HepG2 (cell line): Measurements from ENCODE around the gene DPYD. TPM values are rescaled to one million over a fixed set of nuclear protein-coding genes. Genes with fewer than 3 reads are reported as not detected.

Experiments used
- ATAC-seq: fragments of 200-7000 bp; cut with Tn5 transposase; 3 replicates; pipeline ENCODE4 v1.9.1; 2020; ENCODE audit warnings: mild to moderate bottlenecking, moderate library complexity
- BruUV-seq: library from RNA; stranded (reverse); fragments of 400-500 nt; replicated peaks from 2 replicates; lab custom pipeline; 2021; lab: Mats Ljungman, UMichigan
- CTCF ChIA-PET: fragments of 300-600 bp; formaldehyde crosslinking; extraction: SDS; loops from one replicate; lab custom pipeline; 2021; ENCODE audit warnings: low total read pairs, inconsistent platforms, low intra/inter-chr PET ratio; lab: Yijun Ruan, JAX
- POLR2A ChIA-PET: fragments of 350-600 bp; sonication (Branson Sonifier 250); formaldehyde crosslinking; loops from one replicate; lab custom pipeline; 2020; ENCODE audit warnings: antibody characterized with exemption, inconsistent platforms; lab: Yijun Ruan, JAX
- DNase-seq: peaks from one replicate; pipeline ENCODE4 v3.0.0-alpha.2; 2015; ENCODE audit warnings: low spot score
- FAIRE-seq: peaks from 3 replicates; lab custom pipeline; 2011; peaks lifted over from hg19 to GRCh38; lab: Jason Lieb, UNC
- H2AFZ ChIP-seq: one replicate; pipeline ENCODE4 v1.6.1; 2011; ENCODE audit warnings: low read length, inconsistent platforms
- H3K27ac ChIP-seq: fragments of 300-600 bp; 3 replicates; pipeline ENCODE4 v1.8.0; 2011; ENCODE audit warnings: mixed run types, mild to moderate bottlenecking, mixed read lengths, low read length, inconsistent platforms; ENCODE audit not compliant: insufficient read depth; ENCODE audit errors: extremely low read length
- H3K27me3 ChIP-seq, 2 experiments: fragments of 200-600 bp in 1 of 2; 2 replicates in 1 of 2; 3 replicates in 1 of 2; pipeline versions ENCODE4 v1.6.0 to v1.8.0; 2011; ENCODE audit warnings: low read length in 2 of 2, mild to moderate bottlenecking in 2 of 2, moderate library complexity in 2 of 2, inconsistent platforms in 1 of 2; ENCODE audit not compliant: insufficient read depth in 2 of 2, control insufficient read depth in 1 of 2
- H3K36me3 ChIP-seq, 2 experiments: fragments of 200-600 bp in 1 of 2; replicated peaks in 1 of 2; 2 replicates in 1 of 2; 3 replicates in 1 of 2; pipeline versions ENCODE4 v1.5.1 to v1.8.0; 2011; ENCODE audit warnings: low read length in 2 of 2, inconsistent platforms in 1 of 2; ENCODE audit not compliant: insufficient read depth in 2 of 2, control insufficient read depth in 1 of 2
- H3K4me1 ChIP-seq: 2 replicates; pipeline ENCODE4 v1.5.1; 2012; ENCODE audit warnings: low read length, inconsistent platforms; ENCODE audit not compliant: insufficient read depth
- H3K4me2 ChIP-seq: 2 replicates; pipeline ENCODE4 v1.6.0; 2011; ENCODE audit warnings: low read depth, low read length, inconsistent platforms
- H3K4me3 ChIP-seq, 3 experiments: fragments of 200-600 bp in 1 of 3; sonication (generic), shearing (Covaris generic) in 1 of 3; replicated peaks in 1 of 3; 2 replicates each; pipeline ENCODE4 v1.5.1; 2011 to 2016; ENCODE audit warnings: low read length in 3 of 3, inconsistent platforms in 2 of 3, low read depth in 2 of 3, mild to moderate bottlenecking in 2 of 3, control low read depth in 1 of 3, mixed read lengths in 1 of 3; ENCODE audit not compliant: insufficient read depth in 1 of 3
- H3K79me2 ChIP-seq: one replicate; pipeline ENCODE4 v1.6.1; 2011; ENCODE audit warnings: low read length, inconsistent platforms; ENCODE audit not compliant: insufficient read depth
- H3K9ac ChIP-seq: 2 replicates; pipeline ENCODE4 v1.6.0; 2011; ENCODE audit warnings: mild to moderate bottlenecking, low read depth, low read length, inconsistent platforms; ENCODE audit not compliant: insufficient read depth
- H3K9me3 ChIP-seq: 2 replicates; pipeline ENCODE4 v1.5.1; 2012; ENCODE audit warnings: mild to moderate bottlenecking, low read length
- H4K20me1 ChIP-seq: 2 replicates; pipeline ENCODE4 v1.6.0; 2011; ENCODE audit warnings: inconsistent platforms, mild to moderate bottlenecking, low read length, moderate library complexity; ENCODE audit not compliant: insufficient read depth
- AKAP8 ChIP-seq: sonication (generic); formaldehyde crosslinking; IDR thresholded peaks from 2 replicates; pipeline ENCODE4 v1.5.1; 2020; ENCODE audit warnings: mild to moderate bottlenecking, missing genetic modification reagents
- ASH2L ChIP-seq: fragments of 300-600, 200-600 bp; sonication (generic); IDR thresholded peaks from 2 replicates; pipeline ENCODE4 v1.7.0; 2017; ENCODE audit warnings: low read depth, mild to moderate bottlenecking, moderate library complexity, mixed read lengths, low read length; ENCODE audit not compliant: insufficient read length
- CAMTA2 ChIP-seq: sonication (generic); formaldehyde crosslinking; IDR thresholded peaks from 2 replicates; pipeline ENCODE4 v1.4.0; 2020; ENCODE audit warnings: mild to moderate bottlenecking, missing genetic modification reagents, borderline replicate concordance
- ELK4 ChIP-seq: sonication (generic); formaldehyde crosslinking; IDR thresholded peaks from 2 replicates; pipeline ENCODE4 v1.9.0; 2021; ENCODE audit warnings: missing genetic modification reagents, borderline replicate concordance
- FOXP1 ChIP-seq, 2 experiments: fragments of 450-650 bp in 1 of 2; IDR thresholded peaks; 2 replicates each; pipeline ENCODE4 v1.6.1; 2017 to 2018; ENCODE audit warnings: antibody characterized with exemption in 1 of 2
- HMG20B ChIP-seq: conservative IDR thresholded peaks from 2 replicates; pipeline ENCODE4 v1.6.1; 2016; ENCODE audit warnings: missing genetic modification reagents, missing compliant biosample characterization
- HOXA5 ChIP-seq: sonication (generic); formaldehyde crosslinking; IDR thresholded peaks from 2 replicates; pipeline ENCODE4 v1.4.0; 2020; ENCODE audit warnings: missing genetic modification reagents
- PITX1 ChIP-seq: sonication (generic); formaldehyde crosslinking; IDR thresholded peaks from 2 replicates; pipeline ENCODE4 v1.5.1; 2020; ENCODE audit warnings: mild to moderate bottlenecking, missing genetic modification reagents
- RARA ChIP-seq: IDR thresholded peaks from 2 replicates; pipeline ENCODE4 v1.6.1; 2016; ENCODE audit warnings: missing genetic modification reagents, missing compliant biosample characterization
- ZBTB43 ChIP-seq: sonication (generic); formaldehyde crosslinking; conservative IDR thresholded peaks from 2 replicates; pipeline ENCODE4 v1.4.0; 2020; ENCODE audit warnings: missing genetic modification reagents
- ZIK1 ChIP-seq: sonication (generic); formaldehyde crosslinking; IDR thresholded peaks from 2 replicates; pipeline ENCODE4 v1.5.0; 2020; ENCODE audit warnings: mild to moderate bottlenecking, low read depth, missing genetic modification reagents, borderline replicate concordance
- ZNF337 ChIP-seq: sonication (generic); formaldehyde crosslinking; IDR thresholded peaks from 2 replicates; pipeline ENCODE4 v1.5.1; 2020; ENCODE audit warnings: missing genetic modification reagents, low read depth, mild to moderate bottlenecking, borderline replicate concordance
- ZNF383 ChIP-seq: sonication (generic); formaldehyde crosslinking; IDR thresholded peaks from 2 replicates; pipeline ENCODE4 v1.4.0; 2020; ENCODE audit warnings: missing genetic modification reagents, mild to moderate bottlenecking, borderline replicate concordance
- ZNF629 ChIP-seq: sonication (generic); formaldehyde crosslinking; conservative IDR thresholded peaks from 2 replicates; pipeline ENCODE4 v1.5.0; 2020; ENCODE audit warnings: missing genetic modification reagents
- WGBS: methylation state at CpG from one replicate; pipeline ENCODE4 v1.1.6; 2017; ENCODE audit warnings: low lambda C conversion rate; 5-methylcytosine and 5-hydroxymethylcytosine counted together
- in situ Hi-C: cut with HindIII; loops from 2 replicates; pipeline ENCODE4 v1.10.0; 2017; ENCODE audit warnings: low pct_unique_long_range_greater_than_20kb; ENCODE audit not compliant: extremely low pct_ligation_motif_present
- intact Hi-C: fragments of 100-400 bp; cut with micrococcal nuclease; formaldehyde crosslinking; loops from one replicate; pipeline ENCODE4 v1.10.0; 2022; ENCODE audit not compliant: unreplicated experiment
- polyA plus RNA-seq, 8 experiments: library from polyadenylated mRNA; depleted of rRNA in 3 of 8; stranded (reverse) in 7 of 8; unstranded in 1 of 8; fragments of >200 nt; fragmentation: Illumina TruSeq in 4 of 8; extraction: Trizol in 4 of 8; gene quantifications; 2 replicates each; pipeline versions ENCODE4 v1.2.1 to v1.2.3, GENCODE V29; 2011 to 2016; ENCODE audit warnings: low read depth in 4 of 8, missing spikeins in 1 of 8, mixed read lengths in 1 of 8; ENCODE audit not compliant: insufficient read depth in 1 of 8
- total RNA-seq, 5 experiments: library from RNA; depleted of rRNA; stranded (reverse); fragments of >200 nt; fragmentation: Illumina TruSeq; extraction: Trizol; gene quantifications; 2 replicates each; pipeline ENCODE4 v1.2.3, GENCODE V29; 2016; ENCODE audit warnings: low read depth in 1 of 5
- TF ChIP-seq, protein P1 (sequence below): sonication (generic); formaldehyde crosslinking; IDR thresholded peaks from 2 replicates; pipeline ENCODE4 v1.4.0; 2020; ENCODE audit warnings: missing genetic modification reagents, mild to moderate bottlenecking, borderline replicate concordance
- TF ChIP-seq, protein P2 (sequence below): sonication (generic); formaldehyde crosslinking; IDR thresholded peaks from 2 replicates; pipeline ENCODE4 v1.4.0; 2020; ENCODE audit warnings: missing genetic modification reagents

DPYD gene
- total and polyA plus RNA-seq, 2 of the 13 experiments (the other 11 are each of a cell fraction or from before 2014, with no cell fraction given) = 1.3 to 3.4 TPM

DNA sequence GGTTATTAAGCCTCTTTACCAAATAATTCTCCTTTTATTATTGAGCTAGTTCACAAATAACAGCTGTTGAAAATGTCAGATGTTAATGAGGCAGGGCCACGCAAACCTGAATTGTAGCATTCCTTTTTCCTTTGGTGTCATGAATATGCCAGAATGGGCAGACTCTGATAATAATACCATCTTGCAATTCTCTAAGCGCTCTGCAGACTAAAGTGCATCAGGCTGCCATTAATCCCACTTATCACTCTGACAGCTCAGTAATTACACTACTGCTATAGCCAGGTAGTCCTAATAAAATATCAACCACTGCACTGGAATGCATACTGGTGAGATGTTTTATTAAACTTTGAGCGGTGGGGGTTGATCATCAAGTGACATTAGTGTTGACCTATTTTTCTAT, 177.7 kb downstream of the DPYD start:
- POLR2A ChIA-PET = no interaction called here
- H3K4me2 ChIP-seq = no peak overlapping the region
- no TSS peak for BruUV-seq
- no peaks in the 10 kb centered on the region for H3K79me2 ChIP-seq
- H3K4me1 ChIP-seq = no peaks in the 10 kb centered on the region
- H4K20me1 ChIP-seq = no peaks in the 10 kb centered on the region
- H3K36me3 ChIP-seq = no peaks in the 10 kb centered on the region
- no peak for TF ChIP-seq FOXP1 (IDR thresholded peaks at IDR 0.05)
- TF ChIP-seq FOXP1 (CRISPR knock-in tag; IDR thresholded peaks at IDR 0.05) = no peak
- TF ChIP-seq AKAP8 (CRISPR knock-in tag) = no peak
- no peak for TF ChIP-seq CAMTA2 (CRISPR knock-in tag)
- TF ChIP-seq ZNF629 (CRISPR knock-in tag) = no peak
- TF ChIP-seq RARA (CRISPR knock-in tag) = no peak
- TF ChIP-seq, protein P1, sequence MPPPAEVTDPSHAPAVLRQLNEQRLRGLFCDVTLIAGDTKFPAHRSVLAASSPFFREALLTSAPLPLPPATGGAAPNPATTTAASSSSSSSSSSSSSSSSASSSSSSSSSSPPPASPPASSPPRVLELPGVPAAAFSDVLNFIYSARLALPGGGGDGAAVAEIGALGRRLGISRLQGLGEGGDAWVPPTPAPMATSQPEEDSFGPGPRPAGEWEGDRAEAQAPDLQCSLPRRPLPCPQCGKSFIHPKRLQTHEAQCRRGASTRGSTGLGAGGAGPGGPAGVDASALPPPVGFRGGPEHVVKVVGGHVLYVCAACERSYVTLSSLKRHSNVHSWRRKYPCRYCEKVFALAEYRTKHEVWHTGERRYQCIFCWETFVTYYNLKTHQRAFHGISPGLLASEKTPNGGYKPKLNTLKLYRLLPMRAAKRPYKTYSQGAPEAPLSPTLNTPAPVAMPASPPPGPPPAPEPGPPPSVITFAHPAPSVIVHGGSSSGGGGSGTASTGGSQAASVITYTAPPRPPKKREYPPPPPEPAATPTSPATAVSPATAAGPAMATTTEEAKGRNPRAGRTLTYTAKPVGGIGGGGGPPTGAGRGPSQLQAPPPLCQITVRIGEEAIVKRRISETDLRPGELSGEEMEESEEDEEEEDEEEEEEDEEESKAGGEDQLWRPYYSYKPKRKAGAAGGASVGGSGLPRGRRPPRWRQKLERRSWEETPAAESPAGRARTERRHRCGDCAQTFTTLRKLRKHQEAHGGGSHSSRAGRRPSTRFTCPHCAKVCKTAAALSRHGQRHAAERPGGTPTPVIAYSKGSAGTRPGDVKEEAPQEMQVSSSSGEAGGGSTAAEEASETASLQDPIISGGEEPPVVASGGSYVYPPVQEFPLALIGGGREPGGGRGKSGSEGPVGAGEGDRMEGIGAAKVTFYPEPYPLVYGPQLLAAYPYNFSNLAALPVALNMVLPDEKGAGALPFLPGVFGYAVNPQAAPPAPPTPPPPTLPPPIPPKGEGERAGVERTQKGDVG (CRISPR knock-in tag) = no peak
- TF ChIP-seq ZNF337 = no peak
- no peak for TF ChIP-seq ZNF383 (CRISPR knock-in tag)
- no peak for TF ChIP-seq PITX1 (CRISPR knock-in tag)
- TF ChIP-seq HMG20B (CRISPR knock-in tag) = no peak
- no peak for TF ChIP-seq ZIK1 (CRISPR knock-in tag)
- no peak for TF ChIP-seq ASH2L
- TF ChIP-seq, protein P2, sequence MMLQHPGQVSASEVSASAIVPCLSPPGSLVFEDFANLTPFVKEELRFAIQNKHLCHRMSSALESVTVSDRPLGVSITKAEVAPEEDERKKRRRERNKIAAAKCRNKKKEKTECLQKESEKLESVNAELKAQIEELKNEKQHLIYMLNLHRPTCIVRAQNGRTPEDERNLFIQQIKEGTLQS (CRISPR knock-in tag) = no peak
- no peak for TF ChIP-seq ZBTB43 (CRISPR knock-in tag)
- TF ChIP-seq HOXA5 = no peak
- TF ChIP-seq ELK4 (CRISPR knock-in tag) = no peak
- H2AFZ ChIP-seq = no peak overlapping the region
- no peak overlapping the region for H3K27ac ChIP-seq
- ATAC-seq (no peak), DNase-seq (no peak), FAIRE-seq (no peak)
- H3K9me3 ChIP-seq = no peaks in the 10 kb centered on the region
- in situ Hi-C loops = no loop called here
- no peak overlapping the region for H3K4me3 ChIP-seq
- no peak overlapping the region for H3K9ac ChIP-seq
- intact Hi-C loops = no loop called here
- WGBS = 90% methylated on average over 3 of the region's 3 CpGs
- CTCF ChIA-PET = no interaction called here
- H3K27me3 ChIP-seq = no peaks in the 10 kb centered on the region; a peak in 1 of 5 replicates
